AML-193 (cell line): ENCODE measurements around the gene UBE2E1.
"Not testable (repeated sequence)": the region's sequence is repeated elsewhere in the genome, so short reads cannot be mapped to it uniquely, and the experiment has no call there.

Experiments
- DNase-seq, 2 experiments: peaks; one replicate each; lab custom pipeline; 2025; lab: John Stamatoyannopoulos, UW

The UBE2E1 gene

GRCh38 chr3:23916886-23917678 lies 111.3 kb downstream of the UBE2E1 start, which contains the start of the genes NKIRAS1 and RPL15:
NKIRAS1 (minus strand) TSS chr3:23916990; CDS start chr3:23910904, 6,086 bp downstream.
RPL15 (plus strand) TSS chr3:23917132; CDS start chr3:23917860, 728 bp downstream.
- peak; percentile 92 to 95 for DNase-seq

GRCh38 chr3:23917679-23918303 lies 112.0 kb downstream of the UBE2E1 start:
- DNase-seq = peak; percentile 61 to 69

GRCh38 chr3:23918331-23918730 lies 112.6 kb downstream of the UBE2E1 start:
- DNase-seq = not testable (repeated sequence)

GRCh38 chr3:23919628-23920027 lies 113.9 kb downstream of the UBE2E1 start:
- no peak for DNase-seq

- no peak for DNase-seq
These were observed 114.4 kb downstream of the UBE2E1 start for GRCh38 chr3:23920151-23920655.

GRCh38 chr3:23921052-23921511 lies 115.3 kb downstream of the UBE2E1 start:
- DNase-seq = no peak

GRCh38 chr3:23923786-23924185 lies 118.0 kb downstream of the UBE2E1 start:
- no peak for DNase-seq

- DNase-seq = no peak
These were observed 120.5 kb downstream of the UBE2E1 start for GRCh38 chr3:23926246-23926645.

- DNase-seq = no peak
These were observed 121.0 kb downstream of the UBE2E1 start for GRCh38 chr3:23926736-23927135.

- peak; percentile 24 to 31 for DNase-seq
These were observed 122.8 kb downstream of the UBE2E1 start for GRCh38 chr3:23928524-23928923.

- DNase-seq = no peak
These were observed 125.8 kb downstream of the UBE2E1 start for GRCh38 chr3:23931597-23931996.

GRCh38 chr3:23932571-23932970 lies 126.8 kb downstream of the UBE2E1 start:
- no peak for DNase-seq

GRCh38 chr3:23934253-23934652 lies 128.5 kb downstream of the UBE2E1 start:
- DNase-seq = no peak

- no peak for DNase-seq
These were observed 131.5 kb downstream of the UBE2E1 start for GRCh38 chr3:23937296-23937695.

GRCh38 chr3:23938688-23939087 lies 132.9 kb downstream of the UBE2E1 start:
- DNase-seq = no peak

GRCh38 chr3:23940775-23941174 lies 135.0 kb downstream of the UBE2E1 start:
- DNase-seq = no peak
